GM19438 (cell line): ENCODE measurements around the gene HMGXB3.
"Not testable (repeated sequence)": the region's sequence is repeated elsewhere in the genome, so short reads cannot be mapped to it uniquely, and the experiment has no call there.

Source experiments
- ATAC-seq: cut with Tn5 transposase; IDR thresholded peaks from one replicate; pipeline ENCODE4 v1.9.1; 2021; ENCODE audit warnings: low read depth; ENCODE audit not compliant: unreplicated experiment

Gene HMGXB3

DNA sequence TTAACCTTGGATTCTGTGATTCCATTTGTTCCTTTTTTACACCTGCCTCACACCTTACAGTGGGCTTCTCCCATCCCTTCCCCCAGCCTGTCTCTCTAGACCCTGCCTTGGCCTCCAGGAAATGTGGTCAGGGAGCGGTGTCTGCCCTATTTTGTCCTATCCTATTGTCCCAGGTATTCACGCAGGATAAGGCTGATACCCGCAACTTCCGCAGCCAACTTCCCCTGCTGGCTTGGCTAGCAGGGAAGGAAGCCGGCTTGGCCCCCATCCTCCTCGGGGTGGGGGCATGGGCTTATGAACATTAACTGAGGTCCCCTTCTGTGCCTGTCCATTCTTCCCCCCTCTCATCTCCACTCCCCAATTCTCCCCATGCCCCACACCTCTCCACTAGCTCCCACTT, 82.3 kb downstream of the HMGXB3 start:
- no peak for ATAC-seq

DNA sequence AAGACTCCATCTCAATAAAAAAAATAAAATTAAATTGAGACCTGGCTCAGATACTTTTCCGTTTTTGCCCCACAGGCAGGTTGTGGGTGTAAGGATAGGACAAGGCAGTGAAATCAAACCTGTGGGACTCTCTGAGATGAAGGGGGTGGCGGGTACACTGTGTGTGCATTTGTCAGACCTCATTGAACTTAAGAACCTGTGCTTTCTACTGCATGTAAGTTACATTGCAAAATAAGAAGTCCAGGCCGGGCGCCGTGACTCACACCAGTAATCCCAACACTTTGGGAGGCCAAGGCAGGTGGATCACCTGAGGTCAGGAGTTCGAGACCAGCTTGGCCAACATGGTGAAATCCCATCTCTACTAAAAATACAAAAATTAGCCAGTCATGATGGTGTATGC, 84.2 kb downstream of the HMGXB3 start:
- ATAC-seq: not testable (repeated sequence)

DNA sequence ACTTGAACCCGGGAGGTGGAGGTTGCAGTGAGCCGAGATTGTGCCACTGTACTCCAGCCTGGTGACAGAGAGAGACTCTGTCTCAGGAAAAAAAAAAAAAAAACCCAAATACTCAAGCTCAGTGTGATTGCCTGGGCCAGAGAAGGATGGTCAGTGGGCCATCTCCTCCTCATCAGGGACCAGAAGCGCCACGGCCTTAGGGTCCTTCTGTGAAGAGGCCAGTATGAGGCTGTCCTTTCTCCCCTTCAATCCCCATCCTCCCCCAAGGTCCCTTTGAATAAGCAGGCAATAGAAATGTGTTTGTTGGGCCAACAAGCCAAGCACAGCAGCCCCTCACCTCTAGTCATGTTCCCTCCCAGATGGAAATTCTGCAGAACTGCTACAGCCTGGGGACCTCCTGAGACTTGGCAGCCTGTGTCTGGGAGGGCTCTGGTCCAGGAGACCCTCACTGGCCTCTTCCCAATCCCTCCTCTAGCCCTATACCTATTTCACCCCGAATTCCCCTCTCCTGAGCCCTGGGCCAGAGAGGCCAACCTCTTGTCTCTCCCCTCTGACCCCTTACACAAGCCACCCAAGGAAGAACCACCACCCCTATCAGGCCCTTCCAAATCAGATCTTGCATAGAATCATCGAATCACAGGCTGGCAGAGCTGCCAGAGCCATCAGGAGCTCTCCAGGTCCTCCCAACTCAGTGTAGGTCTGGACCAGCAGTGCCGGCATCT, 84.8 kb downstream of the HMGXB3 start:
- ATAC-seq: no peak

DNA sequence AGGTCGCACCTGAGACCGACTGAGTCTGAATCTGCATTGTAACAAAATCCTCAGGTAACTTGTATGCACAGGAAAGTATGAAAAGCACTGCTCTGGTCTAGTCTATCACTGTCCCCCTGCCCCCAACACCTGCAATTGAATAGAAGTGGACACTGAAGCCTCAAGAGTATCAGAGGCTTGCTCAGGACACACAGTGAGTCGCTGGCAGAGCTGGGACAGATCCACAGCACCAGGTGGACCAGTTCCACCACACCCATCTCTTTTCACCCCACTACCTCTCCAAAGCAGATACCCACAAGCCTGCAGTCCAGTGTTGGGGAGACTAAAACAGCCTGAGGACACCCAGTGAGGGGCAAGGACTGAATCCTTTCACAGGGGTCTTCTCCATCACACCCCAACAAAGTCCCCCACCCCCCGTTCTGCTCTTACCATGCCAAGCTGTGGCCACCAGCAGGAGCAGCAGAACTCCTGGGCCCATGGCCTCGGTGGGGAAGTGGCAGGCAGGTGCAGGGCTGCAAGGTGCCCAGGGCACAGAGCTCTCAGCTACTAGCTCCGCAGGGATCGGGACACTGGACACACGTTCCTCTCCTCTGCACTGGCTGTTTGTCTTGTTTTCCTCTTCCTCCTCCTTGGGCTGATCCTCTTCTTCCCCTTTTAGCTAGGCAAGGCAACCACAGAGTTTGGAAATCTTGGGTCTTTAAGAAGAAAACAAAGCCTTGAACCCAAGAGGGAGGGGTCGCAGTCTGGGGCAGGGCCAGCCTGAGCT, 85.6 kb downstream of the HMGXB3 start, which contains the start of gene CSF1R:
Gene CSF1R, minus strand, starts transcription at position 605 of the 766 bp plus-strand sequence. Its CDS starts 127 bp downstream, at position 478.
- ATAC-seq: no peak

DNA sequence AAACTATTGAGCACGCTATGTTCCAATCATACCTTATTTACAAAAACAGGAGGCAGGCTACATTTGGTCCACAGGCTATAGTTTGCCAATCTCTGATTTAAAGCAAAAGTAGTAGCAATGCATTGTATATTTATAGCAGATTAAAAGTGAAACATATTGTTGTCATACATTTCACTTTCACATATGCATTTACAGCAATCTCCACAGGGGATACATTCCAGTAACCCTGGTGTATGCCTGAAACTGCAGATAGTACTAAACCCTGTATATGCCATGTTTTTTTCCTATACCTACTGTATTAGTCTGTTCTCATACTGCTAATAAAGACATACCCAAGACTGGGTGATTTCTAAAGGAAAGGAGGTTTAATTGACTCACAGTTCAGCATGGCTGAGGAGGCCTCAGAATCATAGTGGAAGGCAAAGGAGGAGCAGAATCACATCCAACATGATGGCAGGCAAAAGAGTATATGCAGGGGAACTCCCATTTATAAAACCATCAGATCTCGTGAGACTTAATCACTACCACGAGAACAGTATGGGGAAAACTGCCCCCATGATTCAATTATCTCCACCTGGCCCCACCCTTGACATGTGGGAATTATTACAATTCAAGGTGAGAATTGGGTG, 91.7 kb downstream of the HMGXB3 start:
- peak; percentile 56 for ATAC-seq

DNA sequence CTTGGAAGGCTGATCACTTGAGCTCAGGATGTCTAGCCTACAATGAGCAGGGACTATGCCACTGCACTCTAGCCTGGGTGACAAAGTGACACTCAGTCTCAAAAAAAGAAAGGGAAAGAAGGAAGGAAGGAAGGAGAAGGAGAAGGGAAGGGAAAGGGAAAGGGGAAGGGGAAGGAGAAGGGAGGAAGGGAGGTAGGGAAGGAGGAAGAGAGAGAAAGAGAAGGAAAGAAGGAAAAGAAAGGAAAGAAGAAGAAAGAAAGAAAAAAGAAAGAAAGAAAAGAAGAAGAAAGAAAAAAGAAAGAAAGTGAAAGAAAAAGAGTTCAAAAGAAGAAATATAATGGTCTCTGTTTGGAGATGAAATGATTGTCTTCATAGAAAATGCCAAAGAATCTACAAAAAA, 96.6 kb downstream of the HMGXB3 start:
- no peak for ATAC-seq

DNA sequence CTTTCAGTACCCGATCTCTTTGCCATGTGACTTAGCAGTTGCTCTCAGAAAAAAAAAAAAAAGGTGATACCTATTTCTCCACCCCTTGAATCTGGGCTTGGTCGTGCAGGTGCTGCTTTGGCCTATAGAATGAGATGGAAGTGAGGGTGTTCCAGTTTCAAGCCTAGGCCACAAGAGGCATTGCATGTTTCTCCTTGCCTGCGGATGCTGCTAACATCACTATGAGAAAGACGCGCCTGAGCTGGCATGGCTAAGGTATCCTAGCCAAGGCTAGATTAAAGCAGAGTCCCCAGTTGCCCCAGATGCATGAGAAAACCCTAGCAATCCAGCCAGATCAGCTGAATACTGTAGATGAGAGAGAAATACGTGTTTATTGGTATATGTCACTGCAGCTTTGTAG, 100.5 kb downstream of the HMGXB3 start:
- no peak for ATAC-seq
